Activated naive CD4-positive, alpha-beta T cell treated with anti-CD3 and anti-CD28 coated beads for 36 hours (primary cell): Measurements from ENCODE around the gene FAHD2A. TPM values are rescaled to one million over a fixed set of nuclear protein-coding genes. Genes with fewer than 3 reads are reported as not detected.
"Not testable (repeated sequence)": the region's sequence is repeated elsewhere in the genome, so short reads cannot be mapped to it uniquely, and the experiment has no call there.

Experiments
- CTCF ChIA-PET: fragments of 350-600 bp; sonication (Branson Sonifier 250); formaldehyde crosslinking; loops from one replicate; lab custom pipeline; 2021; ENCODE audit warnings: antibody characterized with exemption; lab: Charles Lee
- DNase-seq: peaks from one replicate; pipeline ENCODE4 v3.0.0-alpha.2; 2020
- H3K27ac Mint-ChIP-seq: one replicate; pipeline ENCODE4 v1.8.0; 2021; ENCODE audit warnings: mild to moderate bottlenecking, mixed read lengths
- H3K27me3 Mint-ChIP-seq: one replicate; pipeline ENCODE4 v1.8.0; 2021; ENCODE audit warnings: low read depth, mixed read lengths
- H3K36me3 Mint-ChIP-seq: one replicate; pipeline ENCODE4 v1.8.0; 2021; ENCODE audit warnings: low read depth, mixed read lengths
- H3K4me1 Mint-ChIP-seq: one replicate; pipeline ENCODE4 v1.8.0; 2021; ENCODE audit warnings: low read depth, mixed read lengths
- H3K4me3 Mint-ChIP-seq: one replicate; pipeline ENCODE4 v1.8.0; 2021; ENCODE audit warnings: mild to moderate bottlenecking, moderate library complexity, mixed read lengths
- H3K9me3 Mint-ChIP-seq: one replicate; pipeline ENCODE4 v1.8.0; 2021; ENCODE audit warnings: mixed read lengths
- intact Hi-C: fragments of 100-400 bp; cut with micrococcal nuclease; formaldehyde crosslinking; loops from one replicate; pipeline ENCODE4 v1.15.1; 2023
- total RNA-seq, 2 experiments: library from RNA; stranded (reverse); gene quantifications; one replicate each; pipeline ENCODE4 v1.2.3, GENCODE V29; 2021

The FAHD2A gene
- total RNA-seq: 10 to 100 TPM; 49.3 to 50.7 TPM

GRCh38 chr2:95402370-95403203, at the start of gene FAHD2A:
FAHD2A (plus strand) TSS chr2:95402708; CDS start chr2:95405559, 2,851 bp downstream.
- Mint-ChIP-seq H3K36me3 (peaks cover 5% of the 10 kb centered on the region), H3K9me3 (no peaks in the 10 kb centered on the region), H3K4me3 (peak within 1 kb of the TSS; percentile 95), H3K27me3 (no peaks in the 10 kb centered on the region), H3K27ac (peak within 1 kb of the TSS; percentile 86), H3K4me1 (peaks cover 18% of the 10 kb centered on the region)
- CTCF ChIA-PET: interaction anchor here (0.8 to 5.9 kb wide), 8 partner anchors 9 to 124 kb away, joined by 3 to 41 read pairs (median 4); no protein-coding TSS in a partner anchor
- DNase-seq: peak; percentile 98
- intact Hi-C loops: loop anchor here (1.0 to 5.0 kb wide), 6 partner anchors 125 to 380 kb away; partner anchors contain the start of genes ZNF2 and ZNF892

GRCh38 chr2:95353055-95353575, 49.4 kb upstream of the FAHD2A start:
- no peak overlapping the region for H3K4me3 Mint-ChIP-seq
- no peaks in the 10 kb centered on the region for H3K9me3 Mint-ChIP-seq
- intact Hi-C loops: no loop called here
- H3K36me3 Mint-ChIP-seq: no peaks in the 10 kb centered on the region
- CTCF ChIA-PET: no interaction called here
- H3K4me1 Mint-ChIP-seq: no peaks in the 10 kb centered on the region
- no peak for DNase-seq
- H3K27ac Mint-ChIP-seq: no peak overlapping the region
- H3K27me3 Mint-ChIP-seq: peaks cover 9% of the 10 kb centered on the region

DNA sequence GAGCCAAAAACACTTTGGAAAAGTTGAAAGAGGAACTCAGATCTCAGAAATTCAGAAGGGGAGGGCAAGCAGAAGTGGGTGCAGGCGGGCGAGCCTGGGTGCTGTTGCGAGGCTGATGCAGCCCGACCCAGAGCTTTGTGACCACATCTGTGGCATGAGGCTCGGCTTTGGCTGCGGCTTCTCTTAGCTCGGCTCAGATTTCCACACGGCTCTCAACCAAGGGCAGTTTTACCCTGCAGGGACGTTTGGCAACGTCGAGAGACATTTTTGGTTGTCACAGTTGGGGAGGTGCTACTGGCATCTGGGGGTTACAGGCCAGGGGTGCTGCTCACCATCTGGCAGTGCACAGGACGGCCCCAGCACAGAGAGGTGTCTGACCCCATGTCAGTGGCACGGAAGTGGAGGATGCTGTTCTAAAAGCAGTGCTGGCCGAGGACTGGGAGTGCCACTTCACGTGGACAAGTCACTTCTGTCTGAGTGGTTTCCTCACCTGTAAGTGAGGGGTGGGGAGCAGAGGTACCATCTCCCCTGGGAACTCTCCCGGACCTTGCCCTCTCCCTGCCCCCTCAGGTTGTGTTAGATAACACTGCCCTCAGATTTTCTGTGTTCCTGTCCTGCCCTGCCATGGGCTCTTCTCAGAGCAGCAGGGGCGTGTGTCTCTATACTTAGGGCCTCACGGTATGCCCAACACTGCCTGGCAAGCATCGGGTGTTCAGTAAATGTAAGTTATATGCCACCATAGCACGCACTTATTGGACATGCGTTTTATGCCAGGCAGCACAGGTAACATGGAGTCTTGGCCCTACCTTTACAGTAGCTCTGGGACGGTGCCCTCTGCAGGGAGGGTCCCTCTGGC, 48.7 kb upstream of the FAHD2A start:
- no peak overlapping the region for H3K27ac Mint-ChIP-seq

DNA sequence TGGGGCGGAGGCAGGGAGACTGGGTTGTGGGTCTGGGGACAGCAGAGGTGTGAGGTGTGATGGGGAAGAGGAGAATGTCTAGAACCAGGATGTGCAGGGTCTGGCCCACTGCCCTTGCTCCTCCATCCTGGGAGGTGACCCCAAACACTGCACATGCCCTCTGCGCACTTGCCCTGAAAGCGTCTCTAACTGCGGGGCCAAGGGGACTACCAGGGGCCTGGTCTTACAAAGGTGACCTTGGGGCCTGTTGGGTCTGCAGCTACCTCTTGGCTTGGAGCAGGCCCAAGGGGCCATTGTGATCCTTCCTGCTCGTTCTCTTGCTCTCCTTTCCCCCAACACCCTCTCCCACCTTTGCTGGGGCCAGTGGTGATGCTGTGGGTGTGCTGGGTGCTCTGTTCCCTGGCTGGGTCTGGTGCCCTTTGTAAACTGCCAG, 48.0 kb upstream of the FAHD2A start:
- DNase-seq: no peak
- intact Hi-C loops: no loop called here
- H3K27ac Mint-ChIP-seq: no peak overlapping the region
- no peak overlapping the region for H3K4me3 Mint-ChIP-seq
- CTCF ChIA-PET: no interaction called here
- H3K4me1 Mint-ChIP-seq: no peaks in the 10 kb centered on the region
- H3K36me3 Mint-ChIP-seq: no peaks in the 10 kb centered on the region
- H3K27me3 Mint-ChIP-seq: peaks cover 2% of the 10 kb centered on the region
- no peaks in the 10 kb centered on the region for H3K9me3 Mint-ChIP-seq

More for the DNA sequence above, 48.7 kb upstream of the FAHD2A start:
- Mint-ChIP-seq H3K4me1 (no peaks in the 10 kb centered on the region), H3K4me3 (no peak overlapping the region), H3K27me3 (peaks cover 4% of the 10 kb centered on the region), H3K9me3 (no peaks in the 10 kb centered on the region), H3K36me3 (no peaks in the 10 kb centered on the region)
- intact Hi-C loops: no loop called here
- no peak for DNase-seq
- CTCF ChIA-PET: no interaction called here

- Mint-ChIP-seq H3K4me1 (no peaks in the 10 kb centered on the region), H3K4me3 (no peak overlapping the region), H3K9me3 (no peaks in the 10 kb centered on the region), H3K27me3 (peaks cover 2% of the 10 kb centered on the region), H3K27ac (no peak overlapping the region), H3K36me3 (no peaks in the 10 kb centered on the region)
- CTCF ChIA-PET: no interaction called here
- intact Hi-C loops: no loop called here
- DNase-seq: no peak
Measured at GRCh38 chr2:95354925-95355324, 47.6 kb upstream of the FAHD2A start.

GRCh38 chr2:95355486-95355885, 47.0 kb upstream of the FAHD2A start:
- H3K4me1 Mint-ChIP-seq, DNase-seq, H3K27me3 Mint-ChIP-seq, H3K36me3 Mint-ChIP-seq, intact Hi-C loops, H3K4me3 Mint-ChIP-seq, H3K27ac Mint-ChIP-seq, CTCF ChIA-PET, H3K9me3 Mint-ChIP-seq: not testable (repeated sequence)

DNA sequence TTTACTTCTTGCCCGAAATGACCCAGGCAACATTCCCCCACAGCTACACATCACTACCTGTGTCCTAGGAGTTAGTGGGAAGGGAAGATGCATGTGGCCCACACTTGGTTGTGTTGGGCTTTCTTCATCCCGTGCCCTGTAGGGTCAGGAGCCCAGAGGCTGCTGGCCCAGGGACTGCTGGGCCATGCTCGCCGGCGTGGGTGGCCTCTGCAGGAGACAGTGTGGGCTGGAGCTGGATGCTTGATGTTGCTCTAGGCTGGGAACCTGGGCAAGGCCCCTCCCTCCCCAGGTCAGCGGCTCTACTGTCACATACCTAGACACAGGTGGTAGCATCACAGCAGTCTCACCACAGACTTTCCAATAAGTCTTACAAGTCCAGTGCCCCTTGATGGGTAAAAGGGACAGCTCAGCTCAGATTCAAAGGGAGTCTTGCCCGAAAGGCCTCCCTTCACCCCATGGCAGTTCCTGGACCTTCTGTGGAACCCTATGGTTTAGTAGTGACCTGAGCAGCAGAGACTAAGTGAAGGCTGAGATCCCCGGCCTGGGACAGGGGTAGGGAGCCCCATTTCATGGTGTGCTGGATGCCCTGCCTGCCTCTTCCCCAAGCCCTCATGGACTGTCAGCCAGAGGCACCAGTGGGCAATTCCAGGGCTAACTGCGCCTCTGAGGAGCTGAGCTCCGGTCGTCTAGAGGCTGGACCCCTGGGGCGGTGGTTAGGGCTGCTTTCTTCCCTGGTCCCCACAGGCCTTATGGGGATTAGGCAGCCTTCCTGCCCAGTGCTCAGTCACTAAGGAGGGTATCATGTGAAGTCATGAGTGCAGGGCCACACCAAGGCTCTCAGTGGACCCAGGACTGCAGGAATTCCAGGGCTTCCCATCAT, 45.4 kb upstream of the FAHD2A start:
- no peaks in the 10 kb centered on the region for H3K36me3 Mint-ChIP-seq
- H3K4me3 Mint-ChIP-seq: no peak overlapping the region
- no peaks in the 10 kb centered on the region for H3K4me1 Mint-ChIP-seq
- DNase-seq: no peak
- intact Hi-C loops: no loop called here
- H3K9me3 Mint-ChIP-seq: no peaks in the 10 kb centered on the region
- no peak overlapping the region for H3K27ac Mint-ChIP-seq
- CTCF ChIA-PET: no interaction called here
- H3K27me3 Mint-ChIP-seq: peaks cover 2% of the 10 kb centered on the region

DNA sequence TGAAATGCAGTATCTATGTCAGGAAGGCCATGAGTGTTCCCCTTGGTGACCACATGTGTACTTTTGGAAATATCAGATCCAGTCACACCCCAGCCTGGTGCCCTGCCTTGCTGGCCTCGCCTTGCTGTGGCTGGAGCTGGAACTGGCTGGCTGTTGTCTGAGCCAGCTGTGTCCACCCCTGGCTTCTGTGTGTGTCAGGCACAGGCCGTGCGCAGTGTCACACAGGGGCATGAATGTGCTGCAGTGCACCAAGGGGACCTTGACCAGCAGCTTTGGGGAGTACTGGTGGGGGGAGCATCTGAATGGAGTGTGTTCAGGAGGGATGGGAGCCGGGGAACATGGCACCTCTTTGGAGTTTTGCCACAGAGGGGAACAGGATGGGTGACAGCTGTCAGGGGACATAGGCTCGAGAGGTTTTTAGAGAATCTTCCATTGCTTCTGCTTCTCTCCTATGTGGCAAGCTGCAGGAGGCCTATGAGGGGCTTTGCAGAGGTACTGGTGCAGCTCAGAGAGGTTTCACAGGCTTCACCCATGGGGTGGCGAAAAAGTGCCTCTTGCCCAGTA, 44.7 kb upstream of the FAHD2A start:
- Mint-ChIP-seq H3K27me3 (peaks cover 2% of the 10 kb centered on the region), H3K27ac (no peak overlapping the region), H3K36me3 (no peaks in the 10 kb centered on the region), H3K4me3 (no peak overlapping the region), H3K4me1 (no peaks in the 10 kb centered on the region), H3K9me3 (no peaks in the 10 kb centered on the region)
- DNase-seq: no peak
- CTCF ChIA-PET: no interaction called here
- intact Hi-C loops: no loop called here

DNA sequence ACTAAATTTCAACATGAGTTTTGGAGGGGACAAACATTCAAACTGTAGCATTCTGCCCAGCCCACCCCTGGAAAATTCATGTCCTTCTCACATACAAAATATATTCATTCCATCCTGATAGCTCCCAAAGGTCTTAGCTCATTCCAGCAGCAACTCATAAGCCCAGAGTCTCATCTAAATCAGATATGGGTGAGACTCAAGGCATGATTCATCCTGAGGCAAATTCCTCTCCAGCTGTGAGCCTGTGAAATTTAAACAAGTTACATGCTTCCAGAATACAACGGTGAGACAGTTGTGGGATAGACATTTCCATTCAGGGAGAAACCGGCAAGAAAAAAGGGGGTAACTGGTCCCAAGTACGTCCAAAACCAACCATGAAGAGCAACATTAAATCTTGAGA, 43.5 kb upstream of the FAHD2A start:
- intact Hi-C loops: no loop called here
- no peaks in the 10 kb centered on the region for H3K36me3 Mint-ChIP-seq
- no peak overlapping the region for H3K27ac Mint-ChIP-seq
- H3K4me3 Mint-ChIP-seq: no peak overlapping the region
- no peaks in the 10 kb centered on the region for H3K9me3 Mint-ChIP-seq
- no peaks in the 10 kb centered on the region for H3K4me1 Mint-ChIP-seq
- DNase-seq: no peak
- H3K27me3 Mint-ChIP-seq: peaks cover 2% of the 10 kb centered on the region
- CTCF ChIA-PET: no interaction called here

GRCh38 chr2:95359501-95359930, 43.0 kb upstream of the FAHD2A start:
- CTCF ChIA-PET: no interaction called here
- no peaks in the 10 kb centered on the region for H3K36me3 Mint-ChIP-seq

DNA sequence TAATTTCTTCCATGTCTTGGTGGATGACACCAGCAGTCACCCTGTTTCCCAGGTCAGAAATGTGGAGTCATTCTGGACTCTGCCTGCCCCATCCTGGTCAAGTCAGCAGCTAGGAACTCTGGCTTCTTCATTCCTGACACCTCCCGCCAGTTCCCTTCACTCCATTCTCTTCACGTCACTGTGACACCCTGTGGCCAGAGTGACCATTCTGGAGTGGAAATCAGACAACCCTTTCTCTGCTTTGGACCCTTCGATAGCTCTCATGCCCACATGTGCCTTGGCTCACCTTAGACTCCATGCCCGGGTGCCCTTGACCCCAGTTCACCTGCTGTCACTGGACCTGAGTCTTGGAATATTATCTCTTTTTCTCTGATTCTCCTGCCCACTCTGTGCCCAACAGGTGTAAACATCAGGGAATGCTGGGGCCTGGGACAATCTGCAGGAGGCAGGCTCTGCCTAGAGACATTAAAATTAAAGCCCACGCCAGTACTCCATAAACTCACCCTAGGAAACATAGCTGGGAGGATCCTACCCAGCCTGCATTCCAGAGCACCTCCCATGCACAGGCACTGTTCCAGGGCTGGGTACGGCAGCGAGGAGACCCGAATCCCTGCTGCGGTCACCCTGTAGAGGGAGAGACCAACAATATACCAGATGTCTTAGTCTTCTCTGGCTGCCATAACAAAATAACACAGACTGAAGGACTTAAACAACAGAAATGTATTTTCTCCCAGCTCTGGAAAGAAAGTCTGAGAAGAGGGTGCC, 41.1 kb upstream of the FAHD2A start:
- H3K9me3 Mint-ChIP-seq: no peaks in the 10 kb centered on the region
- CTCF ChIA-PET: interaction anchor here (0.7 kb wide), 1 partner anchor 16 kb away, joined by 5 read pairs; no protein-coding TSS in a partner anchor
- H3K27me3 Mint-ChIP-seq: peaks cover 2% of the 10 kb centered on the region
- H3K36me3 Mint-ChIP-seq: no peaks in the 10 kb centered on the region
- no peak overlapping the region for H3K4me3 Mint-ChIP-seq
- intact Hi-C loops: no loop called here
- no peak for DNase-seq
- H3K4me1 Mint-ChIP-seq: no peaks in the 10 kb centered on the region
- no peak overlapping the region for H3K27ac Mint-ChIP-seq

More at GRCh38 chr2:95359501-95359930, 43.0 kb upstream of the FAHD2A start:
- H3K27ac Mint-ChIP-seq: no peak overlapping the region
- no peak overlapping the region for H3K4me3 Mint-ChIP-seq
- H3K27me3 Mint-ChIP-seq: peaks cover 2% of the 10 kb centered on the region
- H3K4me1 Mint-ChIP-seq: no peaks in the 10 kb centered on the region
- intact Hi-C loops: no loop called here
- H3K9me3 Mint-ChIP-seq: no peaks in the 10 kb centered on the region
- no peak for DNase-seq
